ENCODE measurements around the gene ABCD2.

- TF ChIP-seq CTCF (tag by site-specific recombination; IDR thresholded peaks at IDR 0.05): no peak
- no peak for TF ChIP-seq ZNF248 (tag by site-specific recombination; IDR thresholded peaks at IDR 0.05)
- no peak for TF ChIP-seq INSM2 (tag by site-specific recombination; IDR thresholded peaks at IDR 0.05)
- TF ChIP-seq ZNF292 (tag by site-specific recombination; IDR thresholded peaks at IDR 0.05; ENCODE audit: borderline replicate concordance, low read depth): no peak
- no peak for TF ChIP-seq ZNF830 (tag by site-specific recombination; IDR thresholded peaks at IDR 0.05; ENCODE audit: low read depth)
- TF ChIP-seq ZNF660 (tag by site-specific recombination; IDR thresholded peaks at IDR 0.05): no peak
- no peak for TF ChIP-seq YY1 (tag by site-specific recombination; IDR thresholded peaks at IDR 0.05)
These were observed 48.3 kb downstream of the ABCD2 start for GRCh38 chr12:39571351-39571750.
